ENCODE data around the gene MACROD2. TPM values are rescaled to one million over a fixed set of nuclear protein-coding genes. Genes with fewer than 3 reads are reported as not detected.

Gene MACROD2
- polyA plus RNA-seq, 1 experiment, result 0.47 TPM

DNA sequence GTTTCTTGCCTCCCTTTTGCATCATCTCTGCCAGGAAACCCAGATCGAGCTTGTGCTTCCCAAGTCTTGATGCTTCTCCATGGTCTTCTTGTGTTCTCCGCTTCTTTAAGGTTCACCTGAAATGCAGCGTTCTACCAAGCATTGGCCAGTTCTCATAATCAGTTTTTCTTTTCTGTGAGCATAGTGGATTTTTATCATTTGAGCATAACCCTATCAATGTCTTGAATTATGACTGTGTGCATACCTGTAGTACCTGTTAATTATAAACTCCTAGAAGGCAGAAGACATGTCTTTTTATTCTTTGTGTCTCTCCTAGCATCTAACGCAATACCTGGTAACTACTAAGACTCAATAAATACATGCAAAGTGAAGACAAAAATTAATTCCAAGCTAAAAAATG, 1146.5 kb downstream of the MACROD2 start:
- Histone ChIP-seq H3K36me3 (ENCODE audit: control insufficient read depth, insufficient read depth, low read length) (no peaks in the 10 kb centered on the region), H3K27me3 (ENCODE audit: control insufficient read depth, insufficient read depth, low read length) (no peaks in the 10 kb centered on the region), H3K4me3 (ENCODE audit: low read depth, low read length) (no peak overlapping the region)
- no peak for TF ChIP-seq CTCF (IDR thresholded peaks at IDR 0.05; ENCODE audit: insufficient read depth, low read depth, low read length)
- DNase-seq (ENCODE audit: low read depth), result no peak
- CTCF ChIA-PET, result no interaction called here
- POLR2A ChIA-PET, result no interaction called here

GRCh38 chr20:15143478-15143877, 1148.2 kb downstream of the MACROD2 start:
- Histone ChIP-seq H3K4me3 (ENCODE audit: low read depth, low read length) (no peak overlapping the region), H3K27me3 (ENCODE audit: control insufficient read depth, insufficient read depth, low read length) (no peaks in the 10 kb centered on the region), H3K36me3 (ENCODE audit: control insufficient read depth, insufficient read depth, low read length) (no peaks in the 10 kb centered on the region)
- ChIA-PET CTCF (no interaction called here), POLR2A (no interaction called here)
- DNase-seq (ENCODE audit: low read depth), result no peak
- TF ChIP-seq CTCF (IDR thresholded peaks at IDR 0.05; ENCODE audit: insufficient read depth, low read depth, low read length), result no peak

GRCh38 chr20:15144916-15145315, 1149.6 kb downstream of the MACROD2 start:
- Histone ChIP-seq H3K36me3 (ENCODE audit: control insufficient read depth, insufficient read depth, low read length) (no peaks in the 10 kb centered on the region), H3K27me3 (ENCODE audit: control insufficient read depth, insufficient read depth, low read length) (no peaks in the 10 kb centered on the region), H3K4me3 (ENCODE audit: low read depth, low read length) (no peak overlapping the region)
- DNase-seq (ENCODE audit: low read depth), result no peak
- POLR2A ChIA-PET, result no interaction called here
- TF ChIP-seq CTCF (IDR thresholded peaks at IDR 0.05; ENCODE audit: insufficient read depth, low read depth, low read length), result no peak
- CTCF ChIA-PET, result no interaction called here

DNA sequence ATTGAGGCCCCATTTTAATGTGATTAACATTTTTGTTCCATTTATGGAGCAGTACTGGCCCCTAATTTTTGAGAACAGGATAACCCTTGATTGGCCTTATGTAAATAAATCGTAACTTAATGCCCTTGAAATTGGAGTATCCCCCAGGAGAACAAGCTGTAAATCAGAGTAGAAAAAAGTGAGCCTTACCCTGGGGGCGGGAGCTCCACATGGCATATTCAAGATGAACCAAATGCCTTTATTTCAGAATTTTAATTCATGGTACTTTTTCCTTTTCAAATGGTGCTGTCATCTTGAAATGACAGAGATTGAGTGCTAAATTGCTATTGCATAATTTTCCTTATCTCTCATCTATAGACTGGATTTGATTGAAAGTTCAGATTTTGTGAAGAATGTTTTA, 1151.6 kb downstream of the MACROD2 start:
- ChIA-PET CTCF (no interaction called here), POLR2A (no interaction called here)
- no peaks in the 10 kb centered on the region for H3K36me3 ChIP-seq (ENCODE audit: control insufficient read depth, insufficient read depth, low read length)
- no peak overlapping the region for H3K4me3 ChIP-seq (ENCODE audit: low read depth, low read length)
- H3K27me3 ChIP-seq (ENCODE audit: control insufficient read depth, insufficient read depth, low read length), result no peaks in the 10 kb centered on the region
- DNase-seq (ENCODE audit: low read depth), result no peak
- no peak for TF ChIP-seq CTCF (IDR thresholded peaks at IDR 0.05; ENCODE audit: insufficient read depth, low read depth, low read length)

DNA sequence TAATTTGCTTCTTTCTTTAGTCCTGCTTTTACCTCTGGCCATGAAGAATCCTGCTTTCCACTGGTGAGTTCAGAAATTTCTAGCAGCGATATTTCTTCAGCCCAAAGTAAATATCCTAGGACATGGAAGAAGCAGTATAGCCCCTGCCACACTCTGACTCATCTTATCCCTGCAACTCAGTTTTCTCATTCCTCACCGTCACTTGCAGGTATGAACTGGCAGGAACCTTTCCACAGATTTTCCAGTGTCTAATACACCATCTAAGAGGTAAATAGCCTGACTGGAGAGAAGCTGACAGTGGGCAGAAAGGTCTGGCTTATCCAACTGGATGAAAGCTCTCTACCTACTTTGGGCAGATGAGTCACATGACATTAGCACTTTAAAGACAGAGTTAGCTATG, 1158.8 kb downstream of the MACROD2 start:
- CTCF ChIA-PET, result no interaction called here
- no peak for TF ChIP-seq CTCF (IDR thresholded peaks at IDR 0.05; ENCODE audit: insufficient read depth, low read depth, low read length)
- H3K27me3 ChIP-seq (ENCODE audit: control insufficient read depth, insufficient read depth, low read length), result no peaks in the 10 kb centered on the region
- H3K36me3 ChIP-seq (ENCODE audit: control insufficient read depth, insufficient read depth, low read length), result no peaks in the 10 kb centered on the region
- DNase-seq (ENCODE audit: low read depth), result no peak
- POLR2A ChIA-PET, result no interaction called here
- no peak overlapping the region for H3K4me3 ChIP-seq (ENCODE audit: low read depth, low read length)

Data from BJ (cell line).